H1 (cell line): Measurements from ENCODE around the gene SSR2. TPM values are rescaled to one million over a fixed set of nuclear protein-coding genes. Genes with fewer than 3 reads are reported as not detected.

Experiments used
- HDAC2 ChIP-seq, 2 experiments: fragments of 300-600 bp in 1 of 2; sonication (generic) in 1 of 2; IDR thresholded peaks; 2 replicates each; pipeline ENCODE4 v1.6.1; 2011 to 2012; ENCODE audit warnings: low read depth in 2 of 2, low read length in 2 of 2, mild to moderate bottlenecking in 2 of 2, moderate library complexity in 2 of 2, borderline replicate concordance in 1 of 2, inconsistent platforms in 1 of 2
- PHF8 ChIP-seq: fragments of 200-600 bp; sonication (generic); conservative IDR thresholded peaks from 2 replicates; pipeline ENCODE4 v1.7.1; 2012; ENCODE audit warnings: low read depth, mild to moderate bottlenecking, inconsistent platforms, low read length, moderate library complexity
- POLR2AphosphoS5 ChIP-seq: IDR thresholded peaks from 2 replicates; pipeline ENCODE4 v1.6.1; 2011; ENCODE audit warnings: low read depth, low read length
- RAD21 ChIP-seq, 2 experiments: IDR thresholded peaks in 1 of 2; conservative IDR thresholded peaks in 1 of 2; 2 replicates each; pipeline ENCODE4 v1.6.1; 2011; ENCODE audit warnings: low read depth in 2 of 2, low read length in 2 of 2, improper control_type of control experiment in 1 of 2, inconsistent platforms in 1 of 2, mild to moderate bottlenecking in 1 of 2, moderate library complexity in 1 of 2
- SIN3A ChIP-seq, 2 experiments: IDR thresholded peaks in 1 of 2; conservative IDR thresholded peaks in 1 of 2; 2 replicates each; pipeline ENCODE4 v1.6.1; 2011 to 2012; ENCODE audit warnings: low read length in 2 of 2, improper control_type of control experiment in 1 of 2, low read depth in 1 of 2, mild to moderate bottlenecking in 1 of 2
- SIRT6 ChIP-seq: IDR thresholded peaks from one replicate; pipeline ENCODE4 v1.7.1; 2012; ENCODE audit warnings: low read length, inconsistent platforms
- polyA plus RNA-seq, 7 experiments: library from polyadenylated mRNA; depleted of rRNA in 3 of 7; stranded (reverse) in 5 of 7; unstranded in 2 of 7; fragments of >200 nt in 5 of 7; fragments of 200-250 nt in 2 of 7; gene quantifications; 1 replicate in 5 of 7; 2 replicates in 1 of 7; 4 replicates in 1 of 7; pipeline versions ENCODE4 v1.2.1 to v1.2.3, GENCODE V29; 2011 to 2013; ENCODE audit warnings: missing spikeins in 2 of 7, mixed read lengths in 2 of 7
- total RNA-seq: library from RNA; stranded (reverse); fragmentation: NEBNext Ultra II Directional; extraction: Animal tissue kit (Norgen Biotek cat#: 25700); gene quantifications from 2 replicates; pipeline ENCODE4 v1.2.1, GENCODE V29; 2021
- TF ChIP-seq, protein P1 (sequence below): IDR thresholded peaks from 2 replicates; pipeline ENCODE4 v1.6.1; 2012; ENCODE audit warnings: inconsistent platforms
- TF ChIP-seq, protein P2 (sequence below): fragments of 300-600 bp; sonication (generic); IDR thresholded peaks from 2 replicates; pipeline ENCODE4 v1.7.1; 2012; ENCODE audit warnings: low read length, moderate library complexity, mild to moderate bottlenecking, inconsistent platforms; ENCODE audit not compliant: insufficient replicate concordance

The SSR2 gene
- total and polyA plus RNA-seq, 2 of the 8 experiments (the other 6 are each of a cell fraction or from before 2014, with no cell fraction given), result 190 to 648 TPM

DNA sequence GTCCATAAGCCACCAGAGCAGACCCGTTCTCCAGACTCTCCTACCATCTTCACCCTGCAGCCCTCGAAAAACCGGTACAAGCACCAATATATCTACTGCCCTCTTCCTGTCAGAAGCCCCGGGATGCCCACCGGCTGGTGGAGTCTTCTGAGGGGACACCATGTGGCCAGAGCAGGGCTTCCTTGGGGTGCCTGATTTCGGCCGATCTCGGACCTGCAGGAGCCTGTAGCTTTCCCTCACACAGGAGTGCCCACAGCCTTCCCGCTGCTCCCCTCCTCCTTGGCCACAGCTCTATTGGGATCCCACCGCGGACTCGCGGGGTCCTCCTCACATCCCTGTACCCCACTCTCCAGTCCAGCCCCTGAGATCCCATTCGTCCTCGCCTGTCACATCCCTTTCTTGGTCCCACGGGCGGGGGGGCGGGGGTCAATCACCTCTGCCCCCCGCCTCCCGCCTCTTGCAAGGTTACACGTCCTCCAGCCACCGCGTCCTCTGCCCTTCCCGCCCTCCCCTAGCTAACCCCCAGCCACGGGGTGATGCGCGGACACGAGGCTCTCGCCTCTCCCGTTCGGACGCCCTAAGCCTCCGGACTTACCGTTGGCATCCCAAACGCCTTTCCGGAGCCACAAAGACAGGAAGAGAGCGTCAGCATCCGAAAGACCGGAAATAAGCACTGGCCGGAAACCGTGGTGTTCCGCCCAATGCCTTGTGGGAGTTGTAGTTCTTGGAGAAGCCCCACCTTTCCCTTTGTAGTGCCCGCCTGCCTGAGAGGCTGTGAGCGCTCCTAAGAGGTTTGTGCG lies at the start of gene SSR2 (continued):
- TF ChIP-seq RAD21 (IDR thresholded peaks at IDR 0.05 in 1 of 2, conservative IDR thresholded peaks at IDR 0.05 in 1 of 2; ENCODE audit: low read depth in 2 of 2, low read length in 2 of 2) (no peak), SIN3A (conservative IDR thresholded peaks at IDR 0.05 in 1 of 2, IDR thresholded peaks at IDR 0.05 in 1 of 2; ENCODE audit: low read depth in 1 of 2, low read length in 2 of 2) (peak; percentile 52 to 82; a peak in 2 of 4 replicates), POLR2AphosphoS5 (peak; percentile 45; the same call in 1 of the 2 replicates), SIRT6 (no peak), HDAC2 (IDR thresholded peaks at IDR 0.05; ENCODE audit: borderline replicate concordance in 1 of 2, low read depth in 2 of 2, low read length in 2 of 2) (peak in 1 of 2 experiments; percentile 72; a peak in 1 of 4 replicates), PHF8 (peak; percentile 55; the same call in 1 of the 2 replicates)
- TF ChIP-seq, protein P1, sequence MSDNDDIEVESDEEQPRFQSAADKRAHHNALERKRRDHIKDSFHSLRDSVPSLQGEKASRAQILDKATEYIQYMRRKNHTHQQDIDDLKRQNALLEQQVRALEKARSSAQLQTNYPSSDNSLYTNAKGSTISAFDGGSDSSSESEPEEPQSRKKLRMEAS, result peak; percentile 51; the same call in 1 of the 2 replicates
- TF ChIP-seq, protein P2, sequence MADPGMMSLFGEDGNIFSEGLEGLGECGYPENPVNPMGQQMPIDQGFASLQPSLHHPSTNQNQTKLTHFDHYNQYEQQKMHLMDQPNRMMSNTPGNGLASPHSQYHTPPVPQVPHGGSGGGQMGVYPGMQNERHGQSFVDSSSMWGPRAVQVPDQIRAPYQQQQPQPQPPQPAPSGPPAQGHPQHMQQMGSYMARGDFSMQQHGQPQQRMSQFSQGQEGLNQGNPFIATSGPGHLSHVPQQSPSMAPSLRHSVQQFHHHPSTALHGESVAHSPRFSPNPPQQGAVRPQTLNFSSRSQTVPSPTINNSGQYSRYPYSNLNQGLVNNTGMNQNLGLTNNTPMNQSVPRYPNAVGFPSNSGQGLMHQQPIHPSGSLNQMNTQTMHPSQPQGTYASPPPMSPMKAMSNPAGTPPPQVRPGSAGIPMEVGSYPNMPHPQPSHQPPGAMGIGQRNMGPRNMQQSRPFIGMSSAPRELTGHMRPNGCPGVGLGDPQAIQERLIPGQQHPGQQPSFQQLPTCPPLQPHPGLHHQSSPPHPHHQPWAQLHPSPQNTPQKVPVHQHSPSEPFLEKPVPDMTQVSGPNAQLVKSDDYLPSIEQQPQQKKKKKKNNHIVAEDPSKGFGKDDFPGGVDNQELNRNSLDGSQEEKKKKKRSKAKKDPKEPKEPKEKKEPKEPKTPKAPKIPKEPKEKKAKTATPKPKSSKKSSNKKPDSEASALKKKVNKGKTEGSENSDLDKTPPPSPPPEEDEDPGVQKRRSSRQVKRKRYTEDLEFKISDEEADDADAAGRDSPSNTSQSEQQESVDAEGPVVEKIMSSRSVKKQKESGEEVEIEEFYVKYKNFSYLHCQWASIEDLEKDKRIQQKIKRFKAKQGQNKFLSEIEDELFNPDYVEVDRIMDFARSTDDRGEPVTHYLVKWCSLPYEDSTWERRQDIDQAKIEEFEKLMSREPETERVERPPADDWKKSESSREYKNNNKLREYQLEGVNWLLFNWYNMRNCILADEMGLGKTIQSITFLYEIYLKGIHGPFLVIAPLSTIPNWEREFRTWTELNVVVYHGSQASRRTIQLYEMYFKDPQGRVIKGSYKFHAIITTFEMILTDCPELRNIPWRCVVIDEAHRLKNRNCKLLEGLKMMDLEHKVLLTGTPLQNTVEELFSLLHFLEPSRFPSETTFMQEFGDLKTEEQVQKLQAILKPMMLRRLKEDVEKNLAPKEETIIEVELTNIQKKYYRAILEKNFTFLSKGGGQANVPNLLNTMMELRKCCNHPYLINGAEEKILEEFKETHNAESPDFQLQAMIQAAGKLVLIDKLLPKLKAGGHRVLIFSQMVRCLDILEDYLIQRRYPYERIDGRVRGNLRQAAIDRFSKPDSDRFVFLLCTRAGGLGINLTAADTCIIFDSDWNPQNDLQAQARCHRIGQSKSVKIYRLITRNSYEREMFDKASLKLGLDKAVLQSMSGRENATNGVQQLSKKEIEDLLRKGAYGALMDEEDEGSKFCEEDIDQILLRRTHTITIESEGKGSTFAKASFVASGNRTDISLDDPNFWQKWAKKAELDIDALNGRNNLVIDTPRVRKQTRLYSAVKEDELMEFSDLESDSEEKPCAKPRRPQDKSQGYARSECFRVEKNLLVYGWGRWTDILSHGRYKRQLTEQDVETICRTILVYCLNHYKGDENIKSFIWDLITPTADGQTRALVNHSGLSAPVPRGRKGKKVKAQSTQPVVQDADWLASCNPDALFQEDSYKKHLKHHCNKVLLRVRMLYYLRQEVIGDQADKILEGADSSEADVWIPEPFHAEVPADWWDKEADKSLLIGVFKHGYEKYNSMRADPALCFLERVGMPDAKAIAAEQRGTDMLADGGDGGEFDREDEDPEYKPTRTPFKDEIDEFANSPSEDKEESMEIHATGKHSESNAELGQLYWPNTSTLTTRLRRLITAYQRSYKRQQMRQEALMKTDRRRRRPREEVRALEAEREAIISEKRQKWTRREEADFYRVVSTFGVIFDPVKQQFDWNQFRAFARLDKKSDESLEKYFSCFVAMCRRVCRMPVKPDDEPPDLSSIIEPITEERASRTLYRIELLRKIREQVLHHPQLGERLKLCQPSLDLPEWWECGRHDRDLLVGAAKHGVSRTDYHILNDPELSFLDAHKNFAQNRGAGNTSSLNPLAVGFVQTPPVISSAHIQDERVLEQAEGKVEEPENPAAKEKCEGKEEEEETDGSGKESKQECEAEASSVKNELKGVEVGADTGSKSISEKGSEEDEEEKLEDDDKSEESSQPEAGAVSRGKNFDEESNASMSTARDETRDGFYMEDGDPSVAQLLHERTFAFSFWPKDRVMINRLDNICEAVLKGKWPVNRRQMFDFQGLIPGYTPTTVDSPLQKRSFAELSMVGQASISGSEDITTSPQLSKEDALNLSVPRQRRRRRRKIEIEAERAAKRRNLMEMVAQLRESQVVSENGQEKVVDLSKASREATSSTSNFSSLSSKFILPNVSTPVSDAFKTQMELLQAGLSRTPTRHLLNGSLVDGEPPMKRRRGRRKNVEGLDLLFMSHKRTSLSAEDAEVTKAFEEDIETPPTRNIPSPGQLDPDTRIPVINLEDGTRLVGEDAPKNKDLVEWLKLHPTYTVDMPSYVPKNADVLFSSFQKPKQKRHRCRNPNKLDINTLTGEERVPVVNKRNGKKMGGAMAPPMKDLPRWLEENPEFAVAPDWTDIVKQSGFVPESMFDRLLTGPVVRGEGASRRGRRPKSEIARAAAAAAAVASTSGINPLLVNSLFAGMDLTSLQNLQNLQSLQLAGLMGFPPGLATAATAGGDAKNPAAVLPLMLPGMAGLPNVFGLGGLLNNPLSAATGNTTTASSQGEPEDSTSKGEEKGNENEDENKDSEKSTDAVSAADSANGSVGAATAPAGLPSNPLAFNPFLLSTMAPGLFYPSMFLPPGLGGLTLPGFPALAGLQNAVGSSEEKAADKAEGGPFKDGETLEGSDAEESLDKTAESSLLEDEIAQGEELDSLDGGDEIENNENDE, result no peak
